ENCODE results near the gene NTN4.

Gene NTN4

DNA sequence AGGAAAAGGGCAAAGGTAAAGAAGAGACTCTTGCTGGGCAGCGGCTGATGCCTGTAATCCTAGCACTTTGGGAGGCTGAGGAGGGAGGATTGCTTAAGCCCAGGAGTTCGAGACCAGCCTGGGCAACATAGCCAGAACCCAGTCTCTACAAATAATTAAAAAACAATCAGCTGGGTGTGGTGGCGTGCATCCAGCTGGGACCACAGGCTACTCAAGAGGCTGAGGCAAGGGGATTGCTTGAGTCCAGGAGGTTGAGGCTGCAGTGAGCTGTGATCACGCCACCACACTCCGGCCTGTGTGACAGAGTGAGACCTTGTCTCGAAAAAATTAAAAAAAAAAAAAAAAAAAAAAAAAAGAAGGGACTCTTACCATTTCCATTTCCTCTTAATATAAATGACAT lies 138.9 kb downstream of the NTN4 start:
- DNase-seq, result no peak

DNA sequence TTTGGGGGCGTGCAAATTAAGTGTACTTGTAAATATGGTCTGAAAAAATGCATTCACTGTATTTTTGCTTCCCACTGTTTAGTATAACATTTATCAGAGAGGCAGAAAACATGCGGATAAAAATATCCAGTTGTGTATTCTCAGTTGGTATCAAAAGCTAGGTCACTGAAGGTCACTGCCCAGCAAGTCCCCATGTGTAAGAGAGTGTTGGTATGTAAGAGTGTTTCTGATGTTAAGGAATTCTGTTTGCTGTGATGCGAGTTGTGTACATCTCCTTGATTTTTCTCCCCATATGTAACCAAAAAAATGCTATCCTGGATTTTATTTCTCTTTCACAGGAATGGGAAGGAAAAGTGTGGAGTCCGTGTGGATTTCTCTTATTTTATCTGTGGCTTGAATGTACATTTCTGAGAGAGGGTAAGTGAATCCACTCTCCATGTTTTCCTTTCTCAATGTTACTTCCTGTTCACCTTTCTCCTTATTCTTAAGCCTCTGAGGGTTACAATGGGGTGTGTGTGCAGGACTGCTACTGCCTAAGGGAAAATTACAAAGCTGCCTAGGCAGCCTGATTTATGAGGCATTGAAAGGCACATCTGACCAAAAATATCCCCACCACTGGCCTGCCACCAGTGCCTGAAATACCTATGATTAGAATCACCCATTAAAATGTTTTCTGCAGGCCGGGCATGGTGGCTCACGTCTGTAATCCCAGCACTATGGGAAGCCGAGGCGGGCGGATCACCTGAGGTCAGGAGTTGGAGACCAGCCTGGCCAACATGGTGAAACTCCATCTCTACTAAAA lies 141.4 kb downstream of the NTN4 start:
- no peak for DNase-seq

DNA sequence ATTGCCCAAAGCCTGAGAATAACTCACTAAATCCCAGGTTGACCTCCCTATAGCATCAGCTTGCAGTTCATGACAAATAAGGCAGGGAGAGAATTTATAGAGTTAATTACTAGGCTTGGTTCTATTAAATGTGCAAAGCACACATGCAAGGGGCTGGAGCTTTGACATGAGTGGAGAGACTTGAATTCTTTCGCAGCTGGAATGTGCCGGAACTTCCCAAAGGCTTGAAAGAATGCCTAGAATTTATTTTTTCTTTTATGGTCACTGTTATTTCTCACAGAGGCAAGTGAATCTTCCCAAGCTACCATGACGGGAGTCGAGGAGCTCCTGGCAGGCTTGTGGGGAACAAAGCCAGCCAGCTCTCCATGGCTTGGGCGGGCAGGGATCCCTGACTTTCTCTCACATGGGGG lies 143.8 kb downstream of the NTN4 start:
- DNase-seq, result no peak

DNA sequence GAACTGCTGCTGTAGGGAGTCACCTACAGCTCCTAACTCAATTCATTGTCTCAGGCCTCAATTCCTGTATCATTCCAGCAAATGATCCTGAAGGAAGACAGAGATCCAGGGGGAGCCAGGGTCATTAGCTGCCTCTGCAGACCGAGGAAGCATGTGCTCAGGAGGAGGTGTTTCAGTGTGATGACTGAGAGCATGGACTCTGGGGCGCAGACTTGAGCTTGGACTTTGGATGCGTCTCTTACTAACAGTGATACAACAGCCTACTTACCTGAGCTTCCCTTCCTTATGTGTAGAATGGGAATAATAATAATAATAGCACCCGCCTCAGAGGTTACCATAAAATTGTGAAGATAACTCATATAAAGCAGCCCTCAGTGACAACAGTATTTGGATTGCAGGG lies 147.3 kb downstream of the NTN4 start:
- DNase-seq, result no peak

DNA sequence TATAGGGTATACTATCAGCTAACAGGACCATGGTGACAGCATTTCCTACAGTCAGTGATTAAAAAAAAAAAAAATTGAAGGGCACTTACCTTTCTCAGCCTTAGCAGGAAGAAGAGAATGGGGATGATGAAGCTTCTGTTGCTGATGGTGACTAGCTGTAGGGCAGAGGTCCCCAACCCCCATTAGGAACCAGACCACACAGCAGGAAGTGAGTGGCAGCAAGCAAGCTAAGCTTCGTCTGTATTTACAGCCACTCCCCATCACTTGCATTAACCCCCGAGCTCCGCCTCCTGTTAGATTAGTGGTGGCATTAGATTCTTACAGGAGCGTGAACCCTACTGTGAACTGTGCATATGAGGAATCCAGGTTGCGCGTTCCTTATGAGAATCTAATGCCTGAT lies 148.0 kb downstream of the NTN4 start:
- no peak for DNase-seq

DNA sequence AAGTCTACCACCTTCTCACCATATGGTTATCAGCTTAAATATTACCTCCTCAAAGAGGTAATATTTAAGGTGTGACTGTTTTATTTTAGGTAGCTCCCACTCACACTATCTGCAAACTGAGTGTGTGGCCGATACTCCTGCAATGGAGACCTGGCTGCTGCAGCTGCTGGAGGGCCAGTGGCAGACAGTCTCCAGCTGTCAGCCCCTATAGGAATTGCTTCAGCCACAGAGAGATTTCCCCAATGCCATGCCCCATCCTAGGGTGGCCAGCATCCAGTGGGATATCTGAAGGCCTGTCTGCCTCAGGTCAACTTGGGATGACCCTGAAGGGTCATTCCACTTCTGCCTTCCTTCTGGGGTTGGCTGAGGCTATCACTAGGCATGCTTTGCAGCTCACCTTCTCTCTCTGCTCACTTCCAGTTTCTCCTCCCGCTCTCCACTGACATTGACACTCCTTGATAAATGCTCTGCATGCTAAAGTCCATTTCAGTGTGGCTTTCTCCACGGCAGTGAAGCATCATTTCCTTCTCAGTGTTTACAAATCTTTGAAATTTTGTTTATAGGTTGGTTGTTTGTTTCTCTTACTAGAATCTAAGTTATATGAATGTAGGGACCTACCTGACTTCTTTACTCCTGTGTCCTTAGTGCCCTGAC lies 149.1 kb downstream of the NTN4 start:
- no peak for DNase-seq

DNA sequence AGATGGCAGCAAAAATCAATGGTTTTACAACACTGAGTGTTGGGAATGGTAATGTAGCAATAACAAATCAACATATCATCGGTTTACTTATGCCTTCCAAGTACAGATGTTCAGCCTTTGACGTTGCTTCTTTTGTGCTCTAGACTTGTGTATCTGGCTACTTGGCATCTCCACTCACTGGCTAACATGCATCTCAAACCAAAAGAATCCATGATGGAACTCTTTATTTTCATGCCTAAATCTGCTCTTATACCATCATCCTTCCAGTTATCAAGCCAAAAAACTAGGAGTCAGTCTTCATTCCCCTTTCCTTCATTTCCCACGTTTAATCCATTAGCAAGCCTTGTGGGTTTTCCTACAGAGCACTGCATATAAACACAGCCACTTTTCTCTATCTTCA lies 150.0 kb downstream of the NTN4 start:
- DNase-seq, result no peak

DNA sequence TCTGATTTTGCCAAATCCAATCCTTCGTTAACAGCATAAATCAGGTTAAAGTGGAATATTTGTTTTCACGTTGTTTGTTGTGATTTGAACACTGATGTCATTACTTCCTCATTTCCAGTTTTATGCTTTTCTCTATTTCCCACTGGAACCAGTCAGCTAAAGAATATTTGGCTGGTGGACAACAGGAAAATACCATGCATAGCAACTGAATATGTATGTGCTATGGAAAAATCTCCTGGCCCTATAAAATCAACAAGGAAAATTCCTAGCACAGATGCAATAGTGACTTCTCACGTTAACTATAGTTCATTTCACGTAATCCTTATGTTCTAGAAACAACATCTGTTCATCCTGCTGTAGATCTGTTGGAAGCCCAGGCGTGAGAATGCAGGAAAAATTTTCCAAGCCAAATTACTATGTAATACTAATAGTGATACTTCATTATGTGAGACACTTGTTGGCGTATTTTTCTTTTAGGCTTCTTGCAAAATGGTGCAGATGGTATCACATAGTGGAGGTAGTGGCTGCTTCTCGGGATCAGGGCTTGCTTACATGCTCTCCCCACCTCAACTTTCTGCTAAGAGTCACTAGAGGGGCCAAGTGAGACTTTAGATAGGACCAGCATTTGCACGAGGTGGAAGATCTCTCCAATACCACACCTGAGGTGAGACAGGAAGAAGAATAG lies 153.0 kb downstream of the NTN4 start:
- DNase-seq, result no peak

DNA sequence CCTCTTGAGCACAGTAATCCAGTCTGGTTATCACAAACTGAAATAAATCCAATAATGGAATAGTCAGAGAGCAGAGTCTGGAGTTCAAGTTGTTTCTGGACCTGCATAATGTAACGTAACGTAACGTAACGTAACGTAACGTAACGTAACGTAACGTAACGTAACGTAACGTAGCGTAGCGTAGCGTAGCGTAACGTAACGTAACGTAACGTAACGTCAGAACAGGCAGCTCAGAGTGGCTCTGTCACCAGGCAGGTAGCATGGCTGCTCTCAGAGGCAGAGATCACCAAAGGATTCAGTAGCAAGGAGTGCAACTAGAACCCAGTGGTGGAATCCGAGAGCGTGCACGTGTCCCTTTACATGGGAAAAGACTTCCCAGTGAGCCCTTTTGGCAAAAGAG lies 153.6 kb downstream of the NTN4 start:
- DNase-seq, result no peak

DNA sequence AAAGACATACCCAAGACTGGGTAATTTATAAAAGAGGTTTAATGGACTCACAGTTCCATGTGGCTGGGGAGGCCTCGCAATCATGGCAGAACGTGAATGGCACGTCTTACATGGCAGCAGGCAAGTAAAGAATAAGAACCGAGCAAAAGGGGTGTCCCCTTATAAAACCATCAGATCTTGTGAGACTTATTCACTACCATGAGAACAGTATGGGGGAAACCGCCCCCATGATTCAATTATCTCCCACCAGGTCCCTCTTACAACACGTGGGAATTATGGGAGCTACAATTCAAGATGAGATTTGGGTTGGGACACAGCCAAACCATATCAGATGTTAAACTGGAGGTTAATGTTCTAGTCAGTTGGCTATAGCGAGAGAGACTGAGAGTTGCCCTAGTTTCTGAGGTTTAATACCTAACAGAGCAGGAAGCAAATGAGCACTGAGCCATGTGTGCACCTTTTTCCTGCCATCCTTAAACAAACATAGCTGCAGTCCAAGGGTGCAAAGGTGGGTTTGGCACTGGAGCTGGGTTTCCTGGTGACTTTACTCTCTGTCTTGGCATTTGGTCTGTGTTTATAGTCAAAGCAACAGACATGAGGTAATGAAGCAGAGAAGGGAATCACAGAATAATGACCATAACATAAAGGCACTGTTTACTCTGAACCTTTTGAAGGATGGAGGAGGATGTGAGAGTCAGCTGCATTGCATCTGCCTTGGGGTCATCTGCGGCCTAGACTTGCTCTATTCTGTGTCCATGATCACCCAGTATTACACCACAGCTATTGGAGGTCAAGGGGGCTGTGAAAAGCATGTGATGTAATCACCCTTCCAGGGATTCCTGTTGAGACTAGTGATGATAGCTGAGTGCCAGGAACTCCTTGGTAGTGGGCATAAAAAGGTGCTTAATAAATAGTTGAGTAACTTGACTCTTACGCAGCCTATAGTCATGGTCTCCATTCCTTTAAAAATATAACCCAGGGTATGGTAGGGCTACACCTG lies 155.6 kb downstream of the NTN4 start:
- DNase-seq, result no peak

DNA sequence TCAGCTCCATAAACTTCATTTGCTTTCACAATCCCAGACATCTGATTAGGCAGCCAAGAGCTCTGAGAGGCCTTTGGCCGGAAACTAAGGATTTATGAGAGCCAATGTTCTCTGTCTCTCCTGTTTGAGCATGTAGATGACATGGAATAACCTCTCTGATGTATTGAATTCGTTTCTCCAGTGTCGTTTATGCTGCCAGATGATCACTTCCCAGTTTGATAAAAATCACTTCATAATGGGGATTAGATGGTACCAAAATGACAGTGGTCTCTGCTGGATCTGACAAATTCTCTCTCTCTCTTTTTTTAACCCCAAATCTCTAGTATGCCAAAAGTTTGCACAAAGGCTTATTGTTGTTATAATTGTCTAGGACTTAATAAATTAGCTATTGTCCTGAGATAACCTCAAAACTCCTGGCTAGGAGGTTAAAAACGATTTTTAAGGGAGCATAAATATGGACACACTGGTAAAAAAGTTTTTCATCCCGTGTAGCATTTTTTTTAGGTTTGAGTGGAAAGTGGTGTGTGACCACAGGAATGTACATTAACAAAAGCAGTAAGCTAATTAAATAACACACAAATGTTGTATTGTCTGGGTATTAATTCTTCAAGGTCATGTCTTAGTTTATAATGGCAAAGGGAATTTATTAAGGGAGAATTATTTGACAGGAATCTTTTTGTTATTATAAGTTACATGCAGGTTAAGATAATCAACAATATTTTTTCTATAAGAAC lies 156.7 kb downstream of the NTN4 start:
- DNase-seq, result no peak

DNA sequence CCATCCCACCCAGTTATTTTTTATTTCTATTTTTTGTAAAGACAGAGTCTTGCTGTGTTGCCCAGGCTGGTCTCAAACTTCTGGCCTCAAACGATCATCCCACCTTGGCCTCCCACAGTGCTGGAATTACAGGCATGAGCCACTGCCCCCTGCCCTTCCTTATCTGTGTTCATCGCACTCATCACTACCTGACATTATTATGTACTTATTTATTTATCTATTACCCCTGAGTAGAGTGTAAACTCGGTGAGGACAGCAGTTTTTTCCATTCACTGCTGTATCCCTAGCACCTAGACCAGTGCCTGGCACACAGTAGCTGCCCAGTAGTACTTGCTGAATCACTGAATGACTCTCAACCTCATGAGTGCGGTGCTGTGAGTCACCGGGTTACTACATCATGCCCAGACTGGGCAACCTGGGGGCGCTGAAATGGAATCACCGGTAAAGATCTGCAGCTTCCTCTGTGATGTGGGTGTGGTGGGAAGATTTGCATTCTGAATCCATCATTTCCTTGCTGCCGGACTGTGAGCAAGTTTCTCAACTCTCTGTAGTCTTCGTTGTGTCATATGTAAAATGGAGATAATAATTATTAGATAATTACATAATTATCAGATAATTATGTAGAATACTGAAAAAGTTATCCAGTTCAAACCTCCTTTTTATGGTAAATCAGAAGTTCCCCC lies 157.4 kb downstream of the NTN4 start:
- DNase-seq, result no peak

DNA sequence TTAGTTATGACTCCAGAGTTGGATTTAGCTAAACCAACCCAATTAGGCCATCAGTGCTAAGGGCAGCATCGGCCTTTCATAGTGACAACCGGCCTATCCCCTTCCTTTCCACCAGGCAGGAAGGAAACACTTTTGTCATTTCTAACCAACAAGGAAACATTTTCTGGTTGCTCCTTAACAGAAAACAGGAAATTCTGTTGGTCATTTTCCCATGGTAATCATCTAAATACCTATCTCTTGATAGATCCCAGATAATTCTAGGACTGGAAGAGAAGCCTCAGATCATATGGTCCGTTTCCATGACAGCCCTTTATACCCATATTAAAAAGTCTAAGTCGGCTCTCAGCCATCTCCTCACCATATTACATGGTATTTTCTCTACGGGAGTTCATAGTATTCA lies 160.1 kb downstream of the NTN4 start:
- DNase-seq, result no peak

DNA sequence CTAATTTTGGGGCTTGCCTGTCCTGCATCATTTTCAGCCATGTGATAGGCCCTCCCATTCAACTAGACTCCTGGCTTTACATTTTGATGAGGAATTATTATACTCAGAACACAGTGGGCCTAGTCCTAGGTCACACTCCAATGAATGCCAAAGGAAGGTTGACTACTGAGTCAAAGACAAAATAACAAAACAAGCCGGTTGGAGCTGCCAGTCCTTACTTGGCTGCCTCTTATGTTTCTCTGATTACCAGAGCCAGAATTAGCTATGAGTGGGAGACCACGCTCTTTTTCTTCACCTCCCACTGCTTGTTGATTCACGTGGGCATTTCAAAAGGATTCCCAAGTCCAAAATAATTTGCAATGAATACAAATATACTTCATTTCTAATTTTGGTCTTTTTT lies 161.2 kb downstream of the NTN4 start:
- DNase-seq, result no peak

DNA sequence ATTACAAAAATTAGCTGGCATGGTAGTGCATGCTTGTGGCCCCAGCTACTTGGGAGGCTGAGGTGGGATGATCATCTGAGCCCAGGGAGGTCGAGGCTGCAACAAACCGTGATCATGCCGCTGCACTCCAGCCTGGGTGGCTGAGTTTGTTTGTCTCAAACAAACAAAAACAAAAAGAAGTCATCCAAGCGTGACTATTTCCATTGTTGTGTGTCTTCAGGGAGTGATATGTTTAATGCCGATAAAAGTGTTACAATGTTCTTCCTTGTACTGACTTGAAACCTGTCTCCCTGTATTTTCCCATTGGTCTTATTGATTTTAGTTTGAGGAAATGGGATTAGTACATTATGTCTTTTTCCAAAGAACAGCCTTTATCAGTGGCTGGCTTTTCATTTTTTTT lies 163.7 kb downstream of the NTN4 start:
- DNase-seq, result no peak

DNA sequence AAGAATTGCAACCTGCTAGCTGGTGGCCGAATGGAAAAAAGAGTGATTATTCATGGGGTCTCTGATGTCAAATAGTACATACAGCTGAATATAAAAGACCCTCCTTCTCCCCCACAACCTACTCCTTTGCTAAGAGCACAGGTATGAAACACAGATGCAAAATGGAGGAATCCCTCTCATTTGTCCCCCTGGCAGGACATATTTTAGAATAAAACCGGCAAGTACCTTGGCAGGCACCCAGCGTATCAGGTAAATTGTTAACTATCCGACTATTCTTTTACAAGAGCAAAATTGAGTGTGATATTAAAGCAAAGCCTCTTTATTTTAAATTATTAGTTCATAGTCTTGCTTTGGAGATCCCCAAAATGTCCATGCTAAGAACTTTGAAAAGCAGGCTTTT lies 165.6 kb downstream of the NTN4 start:
- DNase-seq, result no peak

DNA sequence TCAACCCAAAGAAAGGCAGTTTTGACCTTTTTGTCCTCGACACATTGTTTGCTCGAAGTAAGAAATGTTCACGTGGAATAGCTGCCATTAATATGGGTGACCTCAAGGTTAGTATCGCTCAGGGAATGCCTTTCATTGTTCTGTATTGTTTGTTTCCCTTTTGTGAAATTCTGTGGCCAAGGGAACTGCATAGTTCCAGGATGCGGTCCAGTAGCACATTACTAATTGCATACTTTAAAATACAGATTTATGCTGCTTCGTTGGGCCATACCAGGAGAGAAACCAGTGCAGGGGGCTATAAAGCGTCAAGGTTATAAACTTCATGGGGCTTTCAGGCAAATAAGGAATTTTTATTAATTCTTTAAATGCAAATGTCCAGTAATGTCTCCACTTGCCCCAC lies 166.0 kb downstream of the NTN4 start:
- DNase-seq, result no peak

DNA sequence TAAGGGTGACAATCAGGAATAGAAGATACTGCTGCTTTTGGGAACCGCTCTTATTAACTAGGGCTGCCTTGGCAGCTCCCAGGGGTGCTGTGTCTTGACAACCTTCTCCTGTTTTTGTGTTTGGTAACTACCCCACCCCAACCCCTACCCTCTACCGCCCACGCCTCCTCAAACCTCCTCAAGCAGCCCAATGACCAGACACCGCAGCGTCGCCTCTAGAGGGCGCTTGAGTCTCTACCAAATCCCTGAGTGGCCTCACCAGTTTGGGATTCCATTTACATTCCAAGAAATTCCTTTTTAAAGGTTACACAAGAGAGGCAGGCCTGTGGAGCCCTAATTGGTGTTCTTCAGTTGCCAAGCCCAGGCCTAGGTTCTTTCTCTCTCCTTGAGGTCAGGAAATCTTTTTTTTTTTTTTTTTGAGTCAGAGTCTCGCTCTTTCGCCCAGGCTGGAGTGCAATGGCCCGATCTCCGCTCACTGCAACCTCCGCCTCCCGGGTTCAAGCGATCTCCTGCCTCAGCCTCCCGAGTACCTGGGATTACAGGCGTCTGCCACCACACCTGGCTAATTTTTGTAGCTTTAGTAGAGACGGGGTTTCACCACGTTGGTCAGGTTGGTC lies 166.9 kb downstream of the NTN4 start:
- no peak for DNase-seq

DNA sequence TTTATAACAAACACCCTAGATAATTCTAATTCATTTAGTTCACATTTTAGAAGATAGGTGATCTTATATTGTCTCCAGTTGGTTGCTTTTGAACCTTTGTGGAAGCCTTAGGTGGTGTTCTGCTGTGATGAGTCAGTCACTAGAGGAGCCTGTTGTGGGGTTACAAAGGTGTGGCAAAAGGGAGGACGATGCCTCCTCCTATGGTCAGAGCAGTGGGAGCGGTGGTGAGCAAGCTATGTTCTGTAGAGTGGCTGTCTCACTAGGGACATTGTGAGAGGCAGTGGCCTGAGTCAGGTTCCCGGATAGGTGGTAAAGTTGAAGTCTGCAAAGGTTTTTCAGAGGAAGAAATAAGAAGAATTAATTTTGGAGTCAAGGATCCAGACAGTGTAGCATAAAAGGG lies 167.7 kb downstream of the NTN4 start:
- DNase-seq, result no peak

DNA sequence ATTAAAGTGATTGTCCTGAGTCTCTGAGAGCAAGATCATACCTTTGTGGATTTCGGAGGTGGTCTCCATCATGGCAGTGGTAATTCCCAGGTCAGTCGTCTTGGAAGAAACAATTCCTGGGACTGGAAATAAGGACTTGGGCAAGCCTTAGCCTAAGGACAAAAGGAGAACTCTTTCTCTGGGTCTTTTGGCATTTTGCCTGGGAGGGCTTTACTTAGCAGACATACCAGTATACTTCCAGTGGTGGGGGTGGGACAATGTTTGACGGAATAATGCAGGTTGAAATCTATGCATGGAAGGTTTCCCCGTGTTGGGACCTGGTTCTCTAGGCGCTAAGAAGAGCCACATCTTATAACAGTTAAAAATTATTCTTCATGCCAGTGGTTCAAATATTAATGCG lies 168.8 kb downstream of the NTN4 start:
- no peak for DNase-seq

DNA sequence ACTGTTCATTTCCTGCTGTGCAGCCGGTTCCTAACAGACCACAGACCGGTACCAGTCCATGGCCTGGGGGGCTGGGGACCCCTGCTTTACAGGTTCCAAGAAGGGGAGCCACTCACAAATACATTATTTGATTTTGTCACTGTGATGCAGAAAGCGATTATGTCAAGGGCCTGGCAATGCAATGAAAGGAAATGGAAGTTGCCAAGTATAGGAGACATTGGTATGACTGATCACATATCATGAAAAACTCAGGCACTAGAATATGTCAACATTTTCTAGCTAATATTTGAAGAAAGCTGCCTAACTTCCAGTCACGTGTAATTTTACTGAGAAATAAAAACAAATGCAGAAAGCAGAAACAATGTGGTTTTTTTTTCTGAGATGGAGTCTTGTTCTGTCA lies 170.4 kb downstream of the NTN4 start:
- no peak for DNase-seq
